NCI-H446 treated with DMSO at 0.1 percent for 48 hours (cell line): ENCODE data around the gene FGB.

Experiments
- DNase-seq: peaks from one replicate; lab custom pipeline; 2025; lab: John Stamatoyannopoulos, UW

FGB gene

DNA sequence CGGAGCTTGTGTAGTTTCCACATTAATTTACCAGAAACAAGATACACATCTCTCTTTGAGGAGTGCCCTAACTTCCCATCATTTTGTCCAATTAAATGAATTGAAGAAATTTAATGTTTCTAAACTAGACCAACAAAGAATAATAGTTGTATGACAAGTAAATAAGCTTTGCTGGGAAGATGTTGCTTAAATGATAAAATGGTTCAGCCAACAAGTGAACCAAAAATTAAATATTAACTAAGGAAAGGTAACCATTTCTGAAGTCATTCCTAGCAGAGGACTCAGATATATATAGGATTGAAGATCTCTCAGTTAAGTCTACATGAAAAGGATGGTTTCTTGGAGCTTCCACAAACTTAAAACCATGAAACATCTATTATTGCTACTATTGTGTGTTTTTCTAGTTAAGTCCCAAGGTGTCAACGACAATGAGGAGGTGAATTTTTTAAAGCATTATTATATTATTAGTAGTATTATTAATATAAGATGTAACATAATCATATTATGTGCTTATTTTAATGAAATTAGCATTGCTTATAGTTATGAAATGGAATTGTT is at the start of gene FGB:
Gene FGB, plus strand, starts transcription at position 315 of the 558 bp plus-strand sequence. Its CDS starts 8 bp downstream, at position 323.
- no peak for DNase-seq

DNA sequence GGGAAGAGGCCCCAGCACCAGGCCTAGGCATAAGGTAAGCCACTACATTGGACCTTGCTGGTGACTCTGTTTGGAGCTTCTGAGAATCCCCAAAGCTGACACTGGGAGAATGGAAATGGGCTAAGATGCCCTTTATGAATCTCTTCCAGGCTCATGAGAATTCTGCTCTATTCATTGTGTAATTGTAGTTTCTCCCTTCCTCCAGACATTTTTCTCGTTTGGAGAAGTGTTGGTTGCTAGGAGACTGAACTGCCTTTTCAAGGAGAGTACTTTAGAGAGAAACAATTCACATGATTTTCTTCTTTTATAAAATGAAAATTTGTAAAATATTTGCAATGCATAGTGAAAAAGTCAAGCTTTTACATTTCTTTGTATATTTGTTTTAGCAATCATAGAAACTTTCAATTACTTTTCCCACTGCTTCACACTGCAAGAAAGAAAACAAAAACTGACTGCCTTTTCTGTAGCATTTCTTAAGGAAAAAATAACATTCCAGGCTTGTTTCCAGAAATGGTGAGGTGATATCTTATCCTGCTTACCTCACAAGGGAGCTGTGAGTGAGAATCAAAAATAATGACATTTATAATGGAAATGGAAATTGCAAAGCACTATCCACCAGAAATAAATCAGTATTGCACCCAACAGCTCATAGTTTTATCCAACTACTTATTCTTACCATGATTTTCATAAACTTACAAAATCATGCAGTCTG is 46.3 kb upstream of the FGB start:
- no peak for DNase-seq

- DNase-seq, result no peak
These were observed 45.2 kb upstream of the FGB start for GRCh38 chr4:154517591-154517990.

GRCh38 chr4:154519214-154519613 is 43.6 kb upstream of the FGB start:
- DNase-seq, result no peak

GRCh38 chr4:154521607-154522006 is 41.2 kb upstream of the FGB start:
- DNase-seq, result no peak

DNA sequence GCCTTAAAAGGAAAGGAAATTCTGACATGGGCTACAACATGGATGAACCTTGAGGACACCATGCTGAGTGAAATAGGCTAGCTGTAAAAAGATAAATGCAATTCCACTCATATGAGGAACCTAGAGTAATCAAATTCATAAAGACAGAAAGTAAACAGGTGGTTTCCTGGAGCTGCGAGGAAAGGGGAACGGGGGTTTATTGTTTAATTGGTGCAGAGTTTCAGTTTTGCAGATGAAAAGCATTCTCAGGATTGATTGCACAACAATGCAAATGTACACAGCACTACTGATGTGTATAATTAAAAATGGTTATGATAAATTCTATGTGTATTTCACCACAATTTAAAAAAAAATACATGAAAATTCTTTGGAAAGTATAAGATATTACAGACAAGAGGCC is 36.7 kb upstream of the FGB start:
- no peak for DNase-seq

GRCh38 chr4:154527308-154527707 is 35.5 kb upstream of the FGB start:
- DNase-seq, result no peak

DNA sequence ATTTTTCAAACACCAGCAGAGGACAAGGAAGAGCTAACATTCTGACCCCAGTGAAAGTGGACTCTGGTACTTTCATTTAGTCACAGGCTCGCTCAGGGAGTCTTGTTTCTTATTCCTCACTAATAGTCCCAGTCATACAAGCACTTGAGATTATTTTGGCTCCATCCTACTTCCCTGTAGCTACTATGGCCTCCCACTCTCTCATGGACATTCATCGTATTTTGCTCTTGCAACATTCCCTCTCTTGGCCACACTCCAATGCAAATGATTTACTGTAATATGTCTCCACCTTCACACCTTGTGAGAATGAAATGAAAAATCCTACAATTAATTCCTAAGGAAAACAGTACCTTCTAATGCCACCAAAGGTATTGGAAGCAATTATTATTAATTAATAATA is 33.9 kb upstream of the FGB start:
- no peak for DNase-seq

- no peak for DNase-seq
These were observed 32.9 kb upstream of the FGB start for GRCh38 chr4:154529728-154530519.

DNA sequence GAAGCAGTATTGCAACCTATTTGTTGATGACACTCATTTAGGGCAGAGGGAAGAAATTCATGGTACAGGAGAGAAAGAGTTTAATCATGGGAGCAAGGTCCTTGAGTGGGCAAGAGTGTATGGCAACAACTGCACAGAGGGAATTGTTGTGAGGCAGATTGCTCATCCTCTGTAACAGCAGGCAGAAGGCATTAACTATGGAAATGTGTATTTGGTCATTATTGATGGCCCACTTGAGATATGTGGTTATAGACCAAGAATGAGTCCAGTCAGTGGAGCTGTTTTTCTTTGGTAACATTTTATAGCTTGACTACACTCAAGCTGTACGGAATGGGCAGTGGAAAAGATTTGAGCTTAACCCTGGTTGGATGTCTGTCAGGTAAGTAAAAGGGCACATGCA is 28.5 kb upstream of the FGB start:
- no peak for DNase-seq

DNA sequence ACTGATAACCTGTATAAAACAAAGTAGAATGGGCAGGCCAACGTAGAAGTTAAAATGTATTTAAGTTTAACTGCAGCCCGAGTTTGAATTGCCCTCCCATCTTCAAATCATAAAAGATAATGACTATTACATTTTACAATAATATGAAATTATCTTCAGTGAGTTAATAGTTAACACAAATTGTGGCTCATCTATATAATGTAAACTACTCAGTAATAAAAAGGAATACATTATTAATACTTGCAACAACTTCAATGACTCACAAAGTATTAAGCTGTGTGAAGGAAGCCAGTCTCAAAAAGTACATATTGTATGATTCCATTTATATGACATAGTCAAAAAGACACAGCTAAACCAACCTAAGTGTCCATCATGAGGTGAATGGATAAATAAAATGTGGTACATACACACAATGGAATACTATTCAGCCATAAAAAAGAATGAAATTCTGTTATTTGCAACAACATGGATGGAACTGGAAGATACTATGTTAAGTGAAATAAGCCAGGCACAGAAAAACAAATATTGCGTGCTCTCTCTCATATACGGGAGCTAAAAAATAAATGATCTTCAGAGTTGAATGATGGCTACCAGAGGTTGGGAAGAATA is 20.4 kb upstream of the FGB start:
- DNase-seq, result no peak

DNA sequence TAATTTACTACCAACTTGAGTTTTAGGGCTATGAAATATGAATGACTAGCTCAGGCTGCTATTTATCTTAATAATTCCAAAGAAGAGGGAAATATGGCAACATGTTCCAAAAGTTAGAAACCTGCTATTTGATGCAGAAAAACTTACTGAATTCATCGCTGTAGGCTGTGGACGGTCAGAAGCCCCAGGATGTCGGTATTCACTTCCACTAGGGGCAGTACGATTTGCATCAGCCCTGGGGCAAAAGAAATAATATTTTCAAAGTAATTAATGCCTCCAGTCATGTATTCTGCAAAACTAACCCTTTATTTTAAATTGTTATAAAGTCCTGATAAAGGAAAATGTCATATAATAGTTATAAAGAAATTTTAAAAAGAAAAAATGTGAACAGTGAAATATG is 17.1 kb upstream of the FGB start:
- no peak for DNase-seq

DNA sequence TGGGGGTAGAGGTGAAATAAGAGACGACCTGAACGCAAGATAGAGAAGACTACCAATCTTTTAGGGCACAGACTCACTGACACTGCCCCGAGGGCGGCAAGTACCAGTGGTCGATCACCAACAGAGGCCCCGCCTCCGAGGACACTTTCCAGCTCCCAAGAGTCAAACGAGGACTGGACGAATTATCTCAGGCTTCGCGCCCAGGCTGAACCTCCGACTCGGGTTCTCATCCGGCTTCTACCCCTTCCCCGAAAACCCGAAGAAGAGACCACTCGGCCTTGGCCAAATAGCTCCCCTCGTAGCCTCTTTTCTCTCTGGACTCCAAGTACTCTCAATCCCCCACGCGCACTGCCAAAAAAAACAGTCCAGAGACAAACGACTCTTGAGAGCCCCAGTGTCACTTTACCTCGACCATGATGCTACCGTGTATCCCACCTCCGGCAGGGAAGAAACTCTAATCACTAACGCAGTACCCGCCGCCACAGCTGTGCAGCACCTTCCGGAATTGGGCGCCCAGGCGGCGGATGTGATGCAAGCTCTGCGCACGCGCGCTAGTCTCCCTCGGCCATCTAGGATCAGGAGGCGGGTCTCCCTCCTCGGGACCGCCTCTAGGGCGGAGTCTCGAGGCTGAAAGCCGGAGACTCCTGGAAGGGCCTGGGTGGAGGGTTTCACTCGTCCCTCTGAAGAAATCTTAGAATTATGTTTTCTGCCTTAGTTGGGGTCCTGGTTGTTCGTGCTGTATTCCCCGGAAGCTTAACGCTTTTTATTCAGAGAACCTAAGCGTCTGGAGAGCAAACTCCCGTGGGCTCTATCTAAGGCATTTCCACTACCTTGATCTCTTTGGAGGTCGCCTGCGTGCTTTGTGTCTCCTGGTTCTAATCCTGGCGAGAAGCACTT is 12.7 kb upstream of the FGB start, which contains the start of gene PLRG1:
Gene PLRG1, minus strand, starts transcription at position 507 of the 897 bp plus-strand sequence. Its CDS starts 92 bp downstream, at position 415.
- DNase-seq, result peak; percentile 84

DNA sequence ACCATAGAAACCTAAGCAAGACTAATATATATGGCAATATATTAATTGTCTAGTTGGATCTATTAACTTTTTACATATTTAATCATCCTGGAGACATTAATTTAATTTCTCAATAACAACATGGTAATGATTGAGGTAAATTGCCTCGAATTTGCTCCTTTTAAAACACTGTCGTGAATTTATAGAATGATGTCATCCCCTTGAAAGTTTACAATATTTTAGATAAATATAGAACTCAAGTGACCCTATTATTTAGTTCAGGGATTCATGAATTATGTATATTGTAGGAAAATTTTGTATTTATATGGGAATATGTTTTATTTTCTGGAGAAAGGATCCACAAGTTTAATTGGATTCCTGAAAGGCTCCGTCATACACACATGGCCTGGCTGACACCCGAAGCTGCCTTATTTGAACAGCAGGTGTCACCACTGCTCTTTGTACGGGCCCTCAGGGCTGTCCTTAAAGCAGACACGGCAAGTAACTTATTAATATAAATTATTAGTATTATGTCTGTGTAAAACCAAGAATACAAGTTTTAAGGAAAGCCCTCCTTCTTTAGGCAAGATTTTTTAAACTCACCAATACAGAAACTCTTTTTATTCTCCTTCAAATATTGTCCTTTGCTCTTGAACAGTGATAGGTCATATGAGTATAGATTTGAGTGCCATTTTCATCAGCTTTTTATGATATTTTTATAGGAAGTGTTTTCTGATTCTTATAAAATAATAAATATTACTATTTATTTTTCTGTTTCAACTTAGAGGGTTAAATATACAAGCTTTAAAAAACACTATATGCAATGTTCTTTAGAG is 10.7 kb upstream of the FGB start:
- peak; percentile 54 for DNase-seq

DNA sequence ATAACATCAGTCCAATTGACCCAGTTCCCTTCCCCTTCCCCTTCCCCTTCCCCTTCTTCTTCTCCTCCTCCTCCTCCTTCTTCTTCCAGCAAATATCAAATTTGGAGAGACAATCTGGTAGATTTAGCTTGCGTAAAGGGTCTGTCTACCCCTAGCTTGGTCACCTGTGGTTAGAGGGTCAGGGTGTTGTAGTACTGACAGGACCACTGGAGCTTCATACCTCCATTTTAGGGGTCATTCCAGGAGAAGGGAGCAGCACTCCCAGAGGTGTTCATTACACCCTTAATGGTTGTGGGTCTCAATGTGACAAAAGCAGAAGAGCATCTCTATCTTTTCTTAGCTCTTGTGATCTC is 3.7 kb upstream of the FGB start:
- DNase-seq, result no peak

DNA sequence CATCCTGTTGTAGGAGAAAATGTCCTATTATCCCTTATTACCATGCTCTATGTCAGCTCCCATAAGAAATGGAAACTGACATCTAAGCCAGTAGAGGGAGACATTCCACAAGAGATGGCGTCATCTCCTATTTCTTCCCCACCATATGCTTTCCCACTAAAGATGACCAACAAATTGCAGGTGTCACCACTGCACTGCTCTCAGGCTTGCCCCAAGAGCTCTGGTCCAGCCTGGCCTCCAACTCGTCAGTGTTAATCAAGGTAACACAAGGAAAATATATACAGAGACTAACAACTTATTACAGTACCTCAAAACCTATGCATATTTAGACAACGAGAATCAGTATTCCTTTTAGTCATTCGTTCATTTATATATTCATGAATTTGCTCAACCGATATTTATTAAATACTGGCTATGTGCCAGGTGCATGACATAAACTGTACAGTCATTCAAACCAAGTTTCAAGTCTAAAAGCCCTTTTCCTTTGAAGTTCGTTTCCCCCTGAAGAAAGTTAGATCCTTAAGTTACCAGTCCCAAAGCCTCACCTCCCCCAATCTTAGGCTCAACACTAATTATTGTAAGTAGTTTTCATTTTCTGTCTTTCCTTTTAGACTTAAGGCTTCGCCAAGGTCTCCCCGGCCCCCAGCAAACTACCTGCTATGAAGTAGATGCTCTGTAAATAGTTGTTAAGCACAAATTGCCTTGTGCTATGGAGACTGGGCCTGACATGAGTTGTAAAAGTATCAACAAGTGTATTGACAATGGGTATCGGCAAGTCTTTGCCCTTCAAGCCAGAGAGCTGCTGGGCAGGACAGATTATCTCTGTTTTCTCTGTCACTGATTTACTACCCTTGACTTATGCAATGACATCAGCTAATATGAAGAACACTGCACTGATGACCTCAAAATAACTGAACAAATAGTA is 3.1 kb upstream of the FGB start:
- no peak for DNase-seq

GRCh38 chr4:154560419-154560801 is 2.4 kb upstream of the FGB start:
- DNase-seq, result no peak

DNA sequence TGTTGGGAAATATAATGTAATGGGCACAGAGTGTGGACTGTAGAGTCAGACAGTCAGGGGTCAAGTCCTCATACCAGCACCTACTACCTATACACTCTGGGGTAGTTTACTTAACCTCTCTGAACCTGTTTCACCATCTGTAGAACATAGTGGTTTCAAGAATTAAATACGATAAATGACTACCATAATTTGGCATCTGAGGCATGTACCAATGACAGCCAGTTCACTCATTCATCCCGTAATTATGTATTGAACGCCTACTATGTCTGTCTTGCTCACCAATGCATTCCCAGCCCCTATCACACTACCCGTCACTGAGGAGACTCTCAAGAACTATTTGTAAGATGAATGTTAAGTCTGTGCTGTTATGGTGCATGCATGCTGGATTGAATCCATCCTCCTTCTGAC is 2.0 kb upstream of the FGB start:
- DNase-seq, result no peak

- no peak for DNase-seq
These were observed 1.5 kb downstream of the FGB start for GRCh38 chr4:154564311-154564710.

DNA sequence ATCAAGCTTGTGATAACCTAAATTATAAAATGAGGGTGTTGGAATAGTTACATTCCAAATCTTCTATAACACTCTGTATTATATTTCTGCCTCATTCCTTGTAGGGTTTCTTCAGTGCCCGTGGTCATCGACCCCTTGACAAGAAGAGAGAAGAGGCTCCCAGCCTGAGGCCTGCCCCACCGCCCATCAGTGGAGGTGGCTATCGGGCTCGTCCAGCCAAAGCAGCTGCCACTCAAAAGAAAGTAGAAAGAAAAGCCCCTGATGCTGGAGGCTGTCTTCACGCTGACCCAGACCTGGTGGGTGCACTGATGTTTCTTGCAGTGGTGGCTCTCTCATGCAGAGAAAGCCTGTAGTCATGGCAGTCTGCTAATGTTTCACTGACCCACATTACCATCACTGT is 2.9 kb downstream of the FGB start:
- no peak for DNase-seq
